Astrocyte of the cerebellum (primary cell): ENCODE measurements around the gene FHOD3.
"Not testable (repeated sequence)": the region's sequence is repeated elsewhere in the genome, so short reads cannot be mapped to it uniquely, and the experiment has no call there.

ENCODE experiments used
- DNase-seq: peaks from one replicate; pipeline ENCODE4 v3.0.0-alpha.2; 2011; ENCODE audit warnings: low read depth
- H3K4me3 ChIP-seq: 2 replicates; pipeline ENCODE4 v1.5.1; 2011; ENCODE audit warnings: mild to moderate bottlenecking, low read depth, low read length, moderate library complexity
- in situ Hi-C: cut with HindIII; loops from 2 replicates; pipeline ENCODE4 v1.10.0; 2017; ENCODE audit warnings: low sequenced_read_pairs
- TF ChIP-seq, protein P1 (sequence below): IDR thresholded peaks from 2 replicates; pipeline ENCODE4 v1.5.1; 2012; ENCODE audit warnings: low read length, low read depth, moderate library complexity, mild to moderate bottlenecking; ENCODE audit errors: missing control alignments

The FHOD3 gene

DNA sequence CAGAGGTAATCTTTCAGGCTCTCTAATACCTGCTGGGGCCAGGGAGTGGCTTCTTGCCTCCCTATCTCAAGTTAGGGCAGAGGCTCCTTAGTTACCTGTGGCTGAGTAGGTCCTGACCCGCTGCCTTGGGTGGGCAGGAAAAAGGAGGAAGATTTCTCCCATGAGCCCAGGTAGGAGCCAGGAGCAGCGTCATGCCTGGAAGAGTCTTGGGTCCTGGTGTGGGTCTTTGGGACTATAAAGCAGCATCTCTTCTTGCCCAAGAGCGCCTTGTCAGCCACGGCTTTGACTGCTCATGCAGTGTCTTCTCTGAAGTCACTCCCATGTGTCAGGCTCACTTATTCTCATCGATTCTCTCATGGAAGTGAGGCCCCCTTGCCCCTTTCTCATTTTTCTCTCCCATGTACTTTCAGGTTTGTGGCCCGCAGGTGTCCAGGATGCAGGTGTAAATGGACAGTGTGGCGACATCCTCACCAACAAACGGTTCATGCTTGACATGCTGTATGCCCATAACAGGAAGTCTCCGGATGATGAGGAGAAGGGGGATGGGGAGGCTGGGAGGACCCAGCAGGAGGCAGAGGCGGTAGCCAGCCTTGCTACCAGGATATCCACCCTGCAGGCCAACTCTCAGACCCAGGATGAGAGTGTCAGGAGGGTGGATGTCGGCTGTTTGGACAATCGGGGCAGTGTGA lies 420.1 kb downstream of the FHOD3 start:
- no peak for DNase-seq
- in situ Hi-C loops: no loop called here
- TF ChIP-seq, protein P1, sequence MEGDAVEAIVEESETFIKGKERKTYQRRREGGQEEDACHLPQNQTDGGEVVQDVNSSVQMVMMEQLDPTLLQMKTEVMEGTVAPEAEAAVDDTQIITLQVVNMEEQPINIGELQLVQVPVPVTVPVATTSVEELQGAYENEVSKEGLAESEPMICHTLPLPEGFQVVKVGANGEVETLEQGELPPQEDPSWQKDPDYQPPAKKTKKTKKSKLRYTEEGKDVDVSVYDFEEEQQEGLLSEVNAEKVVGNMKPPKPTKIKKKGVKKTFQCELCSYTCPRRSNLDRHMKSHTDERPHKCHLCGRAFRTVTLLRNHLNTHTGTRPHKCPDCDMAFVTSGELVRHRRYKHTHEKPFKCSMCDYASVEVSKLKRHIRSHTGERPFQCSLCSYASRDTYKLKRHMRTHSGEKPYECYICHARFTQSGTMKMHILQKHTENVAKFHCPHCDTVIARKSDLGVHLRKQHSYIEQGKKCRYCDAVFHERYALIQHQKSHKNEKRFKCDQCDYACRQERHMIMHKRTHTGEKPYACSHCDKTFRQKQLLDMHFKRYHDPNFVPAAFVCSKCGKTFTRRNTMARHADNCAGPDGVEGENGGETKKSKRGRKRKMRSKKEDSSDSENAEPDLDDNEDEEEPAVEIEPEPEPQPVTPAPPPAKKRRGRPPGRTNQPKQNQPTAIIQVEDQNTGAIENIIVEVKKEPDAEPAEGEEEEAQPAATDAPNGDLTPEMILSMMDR: no peak
- H3K4me3 ChIP-seq: no peak overlapping the region

DNA sequence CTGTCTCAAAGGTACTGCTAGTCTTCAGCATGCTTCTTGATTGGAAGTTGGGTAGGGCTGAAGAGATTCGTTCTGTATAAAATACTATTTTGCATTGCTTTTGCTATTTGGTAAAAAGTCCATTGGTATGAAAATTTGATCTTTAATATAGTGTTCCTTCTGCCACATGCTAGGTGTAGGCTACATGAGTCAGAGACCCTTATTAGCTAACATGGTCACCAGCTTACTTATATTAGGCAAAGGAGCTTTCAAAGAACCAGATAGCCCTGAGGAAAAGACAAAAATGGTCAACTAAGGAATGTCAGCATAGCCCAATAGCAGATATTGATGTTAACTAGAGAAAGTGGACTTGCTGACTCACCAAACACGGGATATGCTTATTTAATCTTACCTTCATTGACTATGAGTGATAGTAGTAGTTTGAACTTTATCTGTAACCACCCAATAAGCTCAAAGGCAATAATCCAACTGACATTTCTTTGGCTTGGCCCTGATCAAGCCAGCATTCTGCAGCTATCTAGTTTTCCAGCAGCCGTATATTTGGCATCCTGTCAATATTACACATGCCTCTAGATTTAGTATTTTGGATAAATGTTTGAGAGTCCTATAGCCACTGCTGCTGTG lies 421.3 kb downstream of the FHOD3 start:
- DNase-seq: no peak
- no peak overlapping the region for H3K4me3 ChIP-seq
- in situ Hi-C loops: no loop called here
- TF ChIP-seq, protein P1: no peak

DNA sequence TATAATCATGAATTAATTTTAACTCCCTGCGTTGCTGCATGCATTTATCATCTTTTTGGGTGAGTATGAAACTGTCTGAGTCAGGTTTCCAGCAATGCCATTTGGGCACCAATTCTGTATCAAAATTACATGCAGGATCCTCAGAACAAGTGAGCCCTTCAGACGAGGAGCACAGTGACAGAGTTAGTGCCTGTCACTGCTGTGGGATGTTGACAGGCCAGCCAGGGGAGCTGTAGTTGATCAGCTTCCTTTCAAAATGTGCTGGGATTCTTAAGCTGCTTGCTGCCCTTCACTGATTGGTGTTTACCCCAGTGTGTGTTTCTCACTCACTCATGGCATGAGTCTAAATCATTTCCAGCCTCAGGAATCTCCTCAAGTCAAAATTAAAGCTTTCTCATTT lies 422.1 kb downstream of the FHOD3 start:
- no peak overlapping the region for H3K4me3 ChIP-seq
- in situ Hi-C loops: no loop called here
- DNase-seq: no peak
- TF ChIP-seq, protein P1: no peak

DNA sequence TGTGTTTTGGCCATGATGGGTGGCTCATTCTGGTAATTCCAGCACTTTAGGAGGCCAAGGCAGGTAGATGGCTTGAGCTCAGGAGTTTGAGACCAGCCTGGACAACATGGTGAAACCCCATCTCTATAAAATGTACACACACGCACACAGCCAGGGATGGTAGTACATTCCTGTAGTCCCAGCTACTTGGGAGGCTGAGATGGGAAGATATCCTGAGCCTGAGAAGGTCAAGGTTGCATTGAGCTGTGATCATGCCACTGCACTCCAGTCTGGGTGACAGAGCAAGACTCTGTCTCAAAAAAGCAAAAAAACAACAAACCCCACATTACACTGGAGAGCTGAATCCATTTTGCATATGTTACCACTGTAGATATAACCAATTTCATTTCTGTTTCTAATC lies 423.8 kb downstream of the FHOD3 start:
- H3K4me3 ChIP-seq, in situ Hi-C loops, DNase-seq: not testable (repeated sequence)

DNA sequence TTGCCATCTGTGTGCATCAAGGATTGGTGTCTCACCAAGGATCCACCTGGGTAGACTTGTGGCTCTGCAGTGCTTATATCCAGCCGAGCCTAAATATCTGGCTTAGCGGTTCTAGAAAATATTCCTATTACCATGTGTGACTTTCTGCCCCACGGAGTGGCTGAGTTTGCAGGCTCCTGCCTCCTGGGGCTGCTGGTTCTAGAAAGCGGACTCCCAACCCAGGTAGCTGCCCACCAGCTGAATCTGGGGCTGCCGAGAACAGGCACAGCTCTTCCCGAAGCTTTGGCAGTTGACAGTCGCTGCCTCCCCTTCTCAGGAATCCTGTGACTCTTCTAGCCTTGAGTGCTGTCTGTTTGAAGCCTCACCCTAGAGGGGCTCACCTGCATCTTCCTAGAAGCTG lies 426.7 kb downstream of the FHOD3 start:
- no peak overlapping the region for H3K4me3 ChIP-seq
- in situ Hi-C loops: no loop called here
- TF ChIP-seq, protein P1: no peak
- no peak for DNase-seq

DNA sequence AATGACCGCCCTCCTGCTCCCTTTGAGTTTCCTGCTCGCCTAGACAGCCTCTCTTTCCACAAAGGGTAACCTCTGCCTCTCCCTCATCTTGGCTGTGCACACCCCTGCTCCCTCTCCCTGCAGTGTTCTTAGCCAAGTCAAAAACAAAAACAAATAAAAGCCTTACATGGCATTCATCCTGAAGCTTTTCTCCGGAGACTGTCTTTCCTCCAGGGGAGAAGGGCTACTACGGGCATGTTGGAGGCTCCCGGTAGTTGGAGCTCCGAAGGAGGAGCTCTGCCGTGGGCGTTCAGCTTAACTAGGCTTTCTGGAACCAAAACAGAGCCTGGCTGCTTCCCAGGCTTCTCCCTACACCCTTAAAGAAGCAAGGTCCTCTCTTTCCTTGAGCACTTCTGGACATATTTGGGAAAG lies 427.1 kb downstream of the FHOD3 start:
- TF ChIP-seq, protein P1: no peak
- H3K4me3 ChIP-seq: no peak overlapping the region
- in situ Hi-C loops: no loop called here
- no peak for DNase-seq

DNA sequence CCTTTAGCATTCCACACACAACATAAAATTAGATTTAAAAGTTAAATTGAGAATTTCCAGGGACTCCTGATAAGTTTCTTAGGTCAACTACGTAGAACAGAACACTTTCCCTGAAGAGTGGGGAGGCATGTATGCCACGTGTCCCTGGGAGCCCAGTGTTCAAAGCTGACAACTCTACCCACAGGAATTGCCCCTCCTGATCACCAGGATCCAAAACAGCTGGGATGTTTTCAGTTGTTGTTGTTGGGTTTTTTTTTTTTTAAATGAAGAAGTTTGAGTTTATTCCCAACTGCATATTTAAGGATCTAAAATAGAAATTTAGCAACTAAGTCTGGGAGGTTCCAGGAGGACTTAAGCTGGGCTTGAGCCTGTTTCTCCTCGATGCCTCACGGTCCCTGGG lies 430.8 kb downstream of the FHOD3 start:
- no peak for DNase-seq
- TF ChIP-seq, protein P1: no peak
- in situ Hi-C loops: no loop called here
- no peak overlapping the region for H3K4me3 ChIP-seq
